Endothelial cell of umbilical vein (primary cell): ENCODE measurements around the gene CACNG5. TPM values are rescaled to one million over a fixed set of nuclear protein-coding genes. Genes with fewer than 3 reads are reported as not detected.

ENCODE experiments used
- BruUV-seq: library from RNA; stranded (reverse); fragments of 400-500 nt; replicated peaks from 2 replicates; lab custom pipeline; 2021; lab: Mats Ljungman, UMichigan
- CTCF ChIA-PET: fragments of 300-600, 350-600 bp; sonication (Branson Sonifier 250); formaldehyde crosslinking; loops from one replicate; lab custom pipeline; 2021; ENCODE audit warnings: antibody characterized with exemption, inconsistent platforms; lab: Charles Lee
- POLR2A ChIA-PET: fragments of 300-600, 350-600 bp; sonication (Branson Sonifier 250); formaldehyde crosslinking; loops from one replicate; lab custom pipeline; 2021; ENCODE audit warnings: antibody characterized with exemption, inconsistent platforms; lab: Charles Lee
- DNase-seq: peaks from one replicate; pipeline ENCODE4 v3.0.0-alpha.2; 2011; ENCODE audit warnings: low read depth, low spot score
- FAIRE-seq: peaks from 2 replicates; lab custom pipeline; 2011; peaks lifted over from hg19 to GRCh38; lab: Jason Lieb, UNC
- H2AFZ ChIP-seq: 2 replicates; pipeline ENCODE4 v1.6.0; 2012; ENCODE audit warnings: low read depth, low read length, control low read depth, inconsistent platforms
- H3K27ac ChIP-seq: 2 replicates; pipeline ENCODE4 v1.5.1; 2011; ENCODE audit warnings: low read depth, mild to moderate bottlenecking, control low read depth, low read length, moderate library complexity; ENCODE audit not compliant: insufficient read depth
- H3K27me3 ChIP-seq, 2 experiments: 2 replicates each; pipeline versions ENCODE4 v1.6.0 to v1.6.1; 2011; ENCODE audit warnings: low read length in 2 of 2, mixed read lengths in 1 of 2; ENCODE audit not compliant: control insufficient read depth in 2 of 2, insufficient read depth in 2 of 2
- H3K36me3 ChIP-seq, 2 experiments: 2 replicates in 1 of 2; 3 replicates in 1 of 2; pipeline ENCODE4 v1.5.1; 2011; ENCODE audit warnings: low read length in 2 of 2, mild to moderate bottlenecking in 1 of 2, moderate library complexity in 1 of 2; ENCODE audit not compliant: control insufficient read depth in 2 of 2, insufficient read depth in 2 of 2; ENCODE audit errors: extremely low read depth in 1 of 2
- H3K4me1 ChIP-seq: 3 replicates; pipeline ENCODE4 v1.5.1; 2011; ENCODE audit warnings: mild to moderate bottlenecking, low read length; ENCODE audit not compliant: control insufficient read depth, insufficient read depth; ENCODE audit errors: extremely low read depth
- H3K4me2 ChIP-seq: 2 replicates; pipeline ENCODE4 v1.6.1; 2011; ENCODE audit warnings: low read length, control low read depth, mixed read lengths; ENCODE audit not compliant: insufficient read depth
- H3K4me3 ChIP-seq, 3 experiments: fragments of 200-600 bp in 1 of 3; sonication (generic), shearing (Covaris generic) in 1 of 3; replicated peaks in 1 of 3; 2 replicates each; pipeline ENCODE4 v1.5.1; 2011 to 2016; ENCODE audit warnings: control low read depth in 3 of 3, low read length in 3 of 3, mild to moderate bottlenecking in 2 of 3, inconsistent platforms in 1 of 3, low read depth in 1 of 3, moderate library complexity in 1 of 3; ENCODE audit not compliant: insufficient read depth in 1 of 3
- H3K79me2 ChIP-seq: 2 replicates; pipeline ENCODE4 v1.6.0; 2012; ENCODE audit warnings: low read length, inconsistent platforms; ENCODE audit not compliant: control insufficient read depth, insufficient read depth
- H3K9ac ChIP-seq: replicated peaks from 2 replicates; pipeline ENCODE3; 2011; ENCODE audit warnings: low read length, control low read depth; ENCODE audit not compliant: insufficient read depth; ENCODE audit errors: extremely low read depth
- H3K9me1 ChIP-seq: replicated peaks from 3 replicates; pipeline ENCODE4 v1.6.0; 2011; ENCODE audit warnings: mild to moderate bottlenecking, low read length; ENCODE audit not compliant: control insufficient read depth, insufficient read depth; ENCODE audit errors: extremely low read depth
- H3K9me3 ChIP-seq: replicated peaks from 2 replicates; pipeline ENCODE4 v1.5.1; 2012; ENCODE audit warnings: low read length, inconsistent platforms; ENCODE audit not compliant: control insufficient read depth, insufficient read depth
- H4K20me1 ChIP-seq: replicated peaks from 2 replicates; pipeline ENCODE3; 2011; ENCODE audit warnings: mild to moderate bottlenecking, low read length; ENCODE audit not compliant: control insufficient read depth, insufficient read depth; ENCODE audit errors: extremely low read depth
- CTCF ChIP-seq, 2 donors: IDR thresholded peaks; 1 replicate in 1 of 2; 2 replicates in 1 of 2; pipeline ENCODE4 v1.5.1; 2011; ENCODE audit warnings: low read length in 2 of 2, mild to moderate bottlenecking in 2 of 2, moderate library complexity in 2 of 2, control low read depth in 1 of 2, inconsistent platforms in 1 of 2, low read depth in 1 of 2; ENCODE audit not compliant: insufficient read depth in 1 of 2; ENCODE audit errors: extremely low read depth in 1 of 2
- EZH2 ChIP-seq: IDR thresholded peaks from 2 replicates; pipeline ENCODE4 v1.6.1; 2012; ENCODE audit warnings: borderline replicate concordance, low read depth, mild to moderate bottlenecking, moderate library complexity, low read length, inconsistent platforms; ENCODE audit not compliant: severe bottlenecking
- GATA2 ChIP-seq: IDR thresholded peaks from 2 replicates; pipeline ENCODE4 v1.7.0; 2011; ENCODE audit warnings: low read depth, mild to moderate bottlenecking, moderate library complexity, mixed read lengths, low read length; ENCODE audit not compliant: insufficient read length, insufficient read depth
- JUN ChIP-seq: IDR thresholded peaks from 2 replicates; pipeline ENCODE4 v1.6.1; 2011; ENCODE audit warnings: borderline replicate concordance, low read depth; ENCODE audit not compliant: insufficient read length, insufficient read depth
- MAX ChIP-seq: IDR thresholded peaks from 2 replicates; pipeline ENCODE4 v1.6.1; 2011; ENCODE audit not compliant: insufficient read depth, insufficient read length
- MYC ChIP-seq: IDR thresholded peaks from one replicate; pipeline ENCODE4 v1.6.1; 2011; ENCODE audit warnings: mild to moderate bottlenecking, low read depth, low read length
- POLR2A ChIP-seq: IDR thresholded peaks from 2 replicates; pipeline ENCODE4 v1.6.1; 2012; ENCODE audit warnings: low read depth, mild to moderate bottlenecking, control low read depth, low read length
- dilution Hi-C: fragments of 300-500 bp; cut with MboI; formaldehyde crosslinking; loops from one replicate; pipeline ENCODE4 v1.15.0; 2019; ENCODE audit warnings: low sequenced_read_pairs; ENCODE audit not compliant: extremely low pct_ligation_motif_present
- intact Hi-C: fragments of 100-400 bp; cut with micrococcal nuclease; formaldehyde crosslinking; loops from one replicate; pipeline ENCODE4 v1.10.0; 2022
- polyA plus RNA-seq, 4 experiments: library from polyadenylated mRNA; depleted of rRNA in 3 of 4; stranded (reverse) in 3 of 4; unstranded in 1 of 4; fragments of >200 nt; gene quantifications; 2 replicates each; pipeline versions ENCODE4 v1.2.1 to v1.2.3, GENCODE V29; 2011 to 2012; ENCODE audit warnings: missing spikeins in 1 of 4
- total RNA-seq: library from RNA; stranded (reverse); gene quantifications from 2 replicates; pipeline ENCODE4 v1.2.3, GENCODE V29; 2021

Gene CACNG5
- total and polyA plus RNA-seq, 2 donors (not counting 3 experiments of a cell fraction or from before 2014, with no cell fraction given), result not detected

GRCh38 chr17:66915204-66915611, 80.3 kb downstream of the CACNG5 start:
- ChIA-PET POLR2A (no interaction called here), CTCF (interaction anchor here (1.0 kb wide), 1 partner anchor 243 kb away, joined by 3 read pairs; no protein-coding TSS in a partner anchor)
- dilution Hi-C loops (no loop called here), intact Hi-C loops (no loop called here)
- Histone ChIP-seq H3K9me3 (no peaks in the 10 kb centered on the region), H3K27ac (no peak overlapping the region), H3K4me2 (no peak overlapping the region), H3K36me3 (no peaks in the 10 kb centered on the region), H3K27me3 (peaks cover 0 to 2% of the 10 kb centered on the region in 2 experiments), H2AFZ (no peak overlapping the region), H3K4me1 (no peaks in the 10 kb centered on the region), H3K4me3 (no peak overlapping the region), H3K9ac (no peak overlapping the region), H3K79me2 (no peaks in the 10 kb centered on the region), H4K20me1 (no peaks in the 10 kb centered on the region), H3K9me1 (no peaks in the 10 kb centered on the region)
- no peak for TF ChIP-seq JUN
- no peak for TF ChIP-seq MAX
- TF ChIP-seq POLR2A, result no peak
- no peak for TF ChIP-seq MYC
- TF ChIP-seq CTCF (IDR thresholded peaks at IDR 0.05; ENCODE audit: extremely low read depth in 1 of 2, insufficient read depth in 1 of 2, low read depth in 1 of 2, low read length in 2 of 2), result no peak
- TF ChIP-seq EZH2, result no peak
- no peak for TF ChIP-seq GATA2
- DNase-seq, result no peak
- BruUV-seq, result no TSS peak
- no peak for FAIRE-seq
